Neural cell (in vitro differentiated cells): ENCODE results near the gene RNASE13.

Source experiments
- EP300 ChIP-seq: fragments of 450-650 bp; conservative IDR thresholded peaks from 2 replicates; pipeline ENCODE4 v1.6.1; 2014; ENCODE audit warnings: antibody characterized with exemption, mild to moderate bottlenecking, moderate library complexity; ENCODE audit not compliant: poor library complexity, severe bottlenecking
- EZH2 ChIP-seq: fragments of 200-600, 300-800 bp; shearing (Covaris generic), sonication (generic); IDR thresholded peaks from 2 replicates; pipeline ENCODE4 v1.6.1; 2014; ENCODE audit warnings: antibody characterized with exemption, low read length, borderline replicate concordance, mild to moderate bottlenecking; ENCODE audit not compliant: insufficient read depth, poor library complexity, severe bottlenecking
- MXI1 ChIP-seq: fragments of 450-650 bp; conservative IDR thresholded peaks from 2 replicates; pipeline ENCODE4 v1.6.1; 2014; ENCODE audit warnings: antibody characterized with exemption, mild to moderate bottlenecking; ENCODE audit not compliant: poor library complexity, severe bottlenecking
- POLR2AphosphoS5 ChIP-seq: IDR thresholded peaks from 2 replicates; pipeline ENCODE4 v1.6.1; 2012
- RAD21 ChIP-seq: fragments of 450-650 bp; conservative IDR thresholded peaks from 2 replicates; pipeline ENCODE4 v1.6.1; 2014; ENCODE audit warnings: antibody characterized with exemption, mild to moderate bottlenecking, moderate library complexity
- SMC3 ChIP-seq: fragments of 450-650 bp; conservative IDR thresholded peaks from 2 replicates; pipeline ENCODE4 v1.6.1; 2014; ENCODE audit warnings: antibody characterized with exemption, mild to moderate bottlenecking, moderate library complexity; ENCODE audit not compliant: poor library complexity
- TF ChIP-seq, protein P1 (sequence below): IDR thresholded peaks from 2 replicates; pipeline ENCODE4 v1.6.1; 2012; ENCODE audit warnings: borderline replicate concordance
- TF ChIP-seq, protein P2 (sequence below): fragments of 450-650 bp; IDR thresholded peaks from 2 replicates; pipeline ENCODE4 v1.5.1; 2014; ENCODE audit warnings: antibody characterized with exemption, mild to moderate bottlenecking, moderate library complexity; ENCODE audit not compliant: poor library complexity, severe bottlenecking

DNA sequence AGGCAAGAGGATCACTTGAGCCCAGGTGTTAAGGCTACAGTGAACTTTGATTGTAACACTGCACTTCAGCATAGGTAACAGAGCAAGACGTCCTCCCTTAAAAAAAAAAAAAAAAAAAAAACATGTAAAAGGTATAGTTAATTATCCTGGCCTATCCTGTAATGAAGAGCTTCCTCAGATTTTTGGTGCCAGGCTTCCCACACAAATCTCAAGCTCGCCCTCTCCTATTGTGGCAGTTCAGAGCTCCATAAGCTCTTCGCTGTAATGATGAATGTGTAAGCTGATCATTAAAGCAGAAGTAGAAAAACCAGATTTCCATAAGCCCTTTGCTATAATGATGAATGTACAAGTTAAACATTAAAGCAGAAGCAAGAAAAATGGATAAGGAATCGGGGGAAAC is 37.5 kb downstream of the RNASE13 start:
- TF ChIP-seq, protein P1, sequence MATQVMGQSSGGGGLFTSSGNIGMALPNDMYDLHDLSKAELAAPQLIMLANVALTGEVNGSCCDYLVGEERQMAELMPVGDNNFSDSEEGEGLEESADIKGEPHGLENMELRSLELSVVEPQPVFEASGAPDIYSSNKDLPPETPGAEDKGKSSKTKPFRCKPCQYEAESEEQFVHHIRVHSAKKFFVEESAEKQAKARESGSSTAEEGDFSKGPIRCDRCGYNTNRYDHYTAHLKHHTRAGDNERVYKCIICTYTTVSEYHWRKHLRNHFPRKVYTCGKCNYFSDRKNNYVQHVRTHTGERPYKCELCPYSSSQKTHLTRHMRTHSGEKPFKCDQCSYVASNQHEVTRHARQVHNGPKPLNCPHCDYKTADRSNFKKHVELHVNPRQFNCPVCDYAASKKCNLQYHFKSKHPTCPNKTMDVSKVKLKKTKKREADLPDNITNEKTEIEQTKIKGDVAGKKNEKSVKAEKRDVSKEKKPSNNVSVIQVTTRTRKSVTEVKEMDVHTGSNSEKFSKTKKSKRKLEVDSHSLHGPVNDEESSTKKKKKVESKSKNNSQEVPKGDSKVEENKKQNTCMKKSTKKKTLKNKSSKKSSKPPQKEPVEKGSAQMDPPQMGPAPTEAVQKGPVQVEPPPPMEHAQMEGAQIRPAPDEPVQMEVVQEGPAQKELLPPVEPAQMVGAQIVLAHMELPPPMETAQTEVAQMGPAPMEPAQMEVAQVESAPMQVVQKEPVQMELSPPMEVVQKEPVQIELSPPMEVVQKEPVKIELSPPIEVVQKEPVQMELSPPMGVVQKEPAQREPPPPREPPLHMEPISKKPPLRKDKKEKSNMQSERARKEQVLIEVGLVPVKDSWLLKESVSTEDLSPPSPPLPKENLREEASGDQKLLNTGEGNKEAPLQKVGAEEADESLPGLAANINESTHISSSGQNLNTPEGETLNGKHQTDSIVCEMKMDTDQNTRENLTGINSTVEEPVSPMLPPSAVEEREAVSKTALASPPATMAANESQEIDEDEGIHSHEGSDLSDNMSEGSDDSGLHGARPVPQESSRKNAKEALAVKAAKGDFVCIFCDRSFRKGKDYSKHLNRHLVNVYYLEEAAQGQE = no peak
- TF ChIP-seq, protein P2, sequence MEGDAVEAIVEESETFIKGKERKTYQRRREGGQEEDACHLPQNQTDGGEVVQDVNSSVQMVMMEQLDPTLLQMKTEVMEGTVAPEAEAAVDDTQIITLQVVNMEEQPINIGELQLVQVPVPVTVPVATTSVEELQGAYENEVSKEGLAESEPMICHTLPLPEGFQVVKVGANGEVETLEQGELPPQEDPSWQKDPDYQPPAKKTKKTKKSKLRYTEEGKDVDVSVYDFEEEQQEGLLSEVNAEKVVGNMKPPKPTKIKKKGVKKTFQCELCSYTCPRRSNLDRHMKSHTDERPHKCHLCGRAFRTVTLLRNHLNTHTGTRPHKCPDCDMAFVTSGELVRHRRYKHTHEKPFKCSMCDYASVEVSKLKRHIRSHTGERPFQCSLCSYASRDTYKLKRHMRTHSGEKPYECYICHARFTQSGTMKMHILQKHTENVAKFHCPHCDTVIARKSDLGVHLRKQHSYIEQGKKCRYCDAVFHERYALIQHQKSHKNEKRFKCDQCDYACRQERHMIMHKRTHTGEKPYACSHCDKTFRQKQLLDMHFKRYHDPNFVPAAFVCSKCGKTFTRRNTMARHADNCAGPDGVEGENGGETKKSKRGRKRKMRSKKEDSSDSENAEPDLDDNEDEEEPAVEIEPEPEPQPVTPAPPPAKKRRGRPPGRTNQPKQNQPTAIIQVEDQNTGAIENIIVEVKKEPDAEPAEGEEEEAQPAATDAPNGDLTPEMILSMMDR = no peak
- TF ChIP-seq MXI1 (no peak), RAD21 (no peak), EP300 (no peak), POLR2AphosphoS5 (no peak), EZH2 (no peak), SMC3 (no peak)
